Common myeloid progenitor, CD34-positive (primary cell): ENCODE data around the gene FMO3. TPM values are rescaled to one million over a fixed set of nuclear protein-coding genes. Genes with fewer than 3 reads are reported as not detected.

Source experiments
- CTCF ChIA-PET: fragments of 350-600 bp; sonication (Branson Sonifier 250); formaldehyde crosslinking; loops from one replicate; lab custom pipeline; 2021; ENCODE audit warnings: antibody characterized with exemption; lab: Charles Lee
- POLR2A ChIA-PET: fragments of 350-600 bp; sonication (Branson Sonifier 250); formaldehyde crosslinking; loops from one replicate; lab custom pipeline; 2021; ENCODE audit warnings: antibody characterized with exemption; lab: Charles Lee
- DNase-seq, 3 donors: peaks; one replicate each; pipeline versions ENCODE4 v3.0.0 to v3.0.0-alpha.2; 2013
- H3K27ac ChIP-seq, 2 experiments: 1 replicate in 1 of 2; 2 replicates in 1 of 2; pipeline ENCODE4 v1.7.0; 2013; ENCODE audit warnings: inconsistent platforms in 2 of 2, low read length in 2 of 2, mild to moderate bottlenecking in 2 of 2, low read depth in 1 of 2, moderate library complexity in 1 of 2; ENCODE audit not compliant: severe bottlenecking in 2 of 2, insufficient read depth in 1 of 2, poor library complexity in 1 of 2
- H3K27me3 ChIP-seq, 5 experiments: replicated peaks in 2 of 5; 1 replicate in 3 of 5; 2 replicates in 2 of 5; pipeline versions ENCODE4 v1.6.1 to v1.7.0; 2013; ENCODE audit warnings: low read length in 4 of 5, mild to moderate bottlenecking in 2 of 5, moderate library complexity in 2 of 5, inconsistent platforms in 1 of 5; ENCODE audit not compliant: insufficient read depth in 5 of 5, control insufficient read depth in 4 of 5
- H3K36me3 ChIP-seq, 4 experiments: 1 replicate in 2 of 4; 2 replicates in 2 of 4; pipeline versions ENCODE4 v1.6.1 to v1.7.0; 2013; ENCODE audit warnings: low read length in 3 of 4, control low read depth in 1 of 4, mild to moderate bottlenecking in 1 of 4; ENCODE audit not compliant: control insufficient read depth in 4 of 4, insufficient read depth in 4 of 4
- H3K4me1 ChIP-seq, 4 experiments: 1 replicate in 3 of 4; 2 replicates in 1 of 4; pipeline versions ENCODE4 v1.6.1 to v1.7.1; 2013; ENCODE audit warnings: low read length in 3 of 4, mild to moderate bottlenecking in 3 of 4, control low read depth in 1 of 4, inconsistent platforms in 1 of 4, moderate library complexity in 1 of 4; ENCODE audit not compliant: control insufficient read depth in 4 of 4, insufficient read depth in 4 of 4; ENCODE audit errors: control extremely low read depth in 1 of 4
- H3K4me3 ChIP-seq, 7 experiments: 1 replicate in 4 of 7; 2 replicates in 3 of 7; pipeline versions ENCODE4 v1.5.1 to v1.7.0; 2013; ENCODE audit warnings: mild to moderate bottlenecking in 7 of 7, low read length in 6 of 7, moderate library complexity in 6 of 7, inconsistent platforms in 2 of 7, low read depth in 2 of 7, control low read depth in 1 of 7; ENCODE audit not compliant: insufficient read depth in 4 of 7, control insufficient read depth in 1 of 7; ENCODE audit errors: extremely low read depth in 1 of 7
- H3K9me3 ChIP-seq, 5 experiments: 1 replicate in 4 of 5; 2 replicates in 1 of 5; pipeline versions ENCODE4 v1.6.1 to v1.7.1; 2013; ENCODE audit warnings: low read length in 4 of 5, mild to moderate bottlenecking in 2 of 5, inconsistent platforms in 1 of 5, low read depth in 1 of 5, moderate library complexity in 1 of 5; ENCODE audit not compliant: control insufficient read depth in 4 of 5, insufficient read depth in 2 of 5; ENCODE audit errors: control extremely low read depth in 1 of 5
- WGBS: methylation state at CpG from one replicate; pipeline ENCODE4 v1.1.5; 2013; ENCODE audit not compliant: insufficient coverage; 5-methylcytosine and 5-hydroxymethylcytosine counted together
- polyA plus RNA-seq: library from polyadenylated mRNA; unstranded; fragments of 120-200 nt; gene quantifications from one replicate; pipeline ENCODE4 v1.2.1, GENCODE V29; 2013

Gene FMO3
- not detected for polyA plus RNA-seq

DNA sequence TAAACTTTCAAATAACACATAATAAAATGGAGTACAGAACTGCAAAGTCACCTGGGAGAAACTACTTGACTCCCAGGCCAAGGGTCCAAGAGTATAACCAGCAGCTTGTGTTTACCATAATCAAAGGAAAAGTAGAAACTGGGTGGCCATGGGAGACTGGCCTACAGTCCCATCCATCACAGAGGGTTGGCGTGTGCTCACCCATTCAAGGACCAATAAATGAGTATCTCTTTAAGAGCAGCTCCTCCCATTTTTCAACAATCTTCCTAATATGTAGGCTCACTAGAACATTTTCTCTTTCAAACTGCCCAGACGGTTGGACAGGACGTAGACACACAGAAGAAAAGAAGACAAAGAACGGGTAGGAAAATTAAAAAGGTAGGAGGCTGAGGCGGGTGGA is at the start of gene FMO3:
Gene FMO3 (plus strand): TSS at position 302 of the 400 bp plus-strand sequence. CDS start 1,754 bp downstream, outside the sequence.
- CTCF ChIA-PET: interaction anchor here (0.8 kb wide), 1 partner anchor 223 kb away, joined by 3 read pairs; the partner anchor contains the start of gene FMO4
- H3K4me3 ChIP-seq: no peak within 1 kb of the TSS
- 100% methylated on average over 1 of the region's 5 CpGs for WGBS
- H3K36me3 ChIP-seq: no peaks in the 10 kb centered on the region
- no peaks in the 10 kb centered on the region for H3K9me3 ChIP-seq
- no peaks in the 10 kb centered on the region for H3K27me3 ChIP-seq
- H3K4me1 ChIP-seq: no peaks in the 10 kb centered on the region
- DNase-seq: no peak
- POLR2A ChIA-PET: no interaction called here
- H3K27ac ChIP-seq: no peak within 1 kb of the TSS

DNA sequence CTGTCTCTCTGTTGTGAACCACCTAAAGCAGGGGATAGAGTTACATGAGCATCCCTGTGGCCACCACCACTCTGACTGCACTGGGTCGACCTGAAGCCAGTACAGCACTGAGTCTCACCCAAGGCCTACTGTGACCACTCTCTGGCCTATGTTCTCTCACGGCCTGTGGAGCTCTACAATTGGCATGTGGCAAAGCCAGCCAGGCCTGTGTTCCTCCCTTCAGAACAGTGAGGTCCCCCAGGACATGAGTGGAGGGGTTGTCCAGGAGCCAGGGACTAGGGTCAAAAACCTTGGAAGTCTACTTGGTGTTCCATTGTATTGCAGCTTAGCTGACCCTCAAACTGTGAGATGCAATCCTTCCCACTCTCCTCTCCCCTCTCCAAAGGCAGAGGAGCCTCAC is 42.7 kb upstream of the FMO3 start:
- Histone ChIP-seq H3K27me3 (no peaks in the 10 kb centered on the region), H3K4me1 (no peaks in the 10 kb centered on the region), H3K4me3 (no peak overlapping the region), H3K9me3 (peaks cover 0 to 11% (median 1%) of the 10 kb centered on the region in 5 experiments), H3K27ac (no peak overlapping the region), H3K36me3 (no peaks in the 10 kb centered on the region)
- WGBS: 100% methylated on average over 2 of the region's 2 CpGs
- ChIA-PET POLR2A (no interaction called here), CTCF (no interaction called here)
- DNase-seq: no peak

DNA sequence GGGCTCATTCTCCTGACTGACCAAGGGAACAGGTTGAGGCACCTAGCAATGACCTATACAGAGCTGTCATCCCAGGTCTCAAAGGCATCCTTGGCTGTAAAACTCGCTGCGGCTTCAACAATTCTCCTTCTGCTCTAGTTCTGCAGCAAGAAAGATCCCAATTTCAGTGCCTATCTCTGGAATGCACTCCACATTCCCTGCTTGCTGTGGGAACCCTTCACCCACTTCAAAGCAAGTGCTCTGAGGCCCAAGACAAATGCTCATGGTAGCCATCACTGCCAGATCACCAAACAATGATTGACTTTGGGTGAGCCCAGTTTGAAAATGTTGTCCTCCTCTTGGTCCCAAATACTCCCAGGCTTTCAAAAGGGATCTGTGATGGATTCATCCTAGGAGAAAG is 37.7 kb upstream of the FMO3 start:
- Histone ChIP-seq H3K36me3 (no peaks in the 10 kb centered on the region), H3K9me3 (peaks cover 0 to 11% (median 3%) of the 10 kb centered on the region in 5 experiments), H3K4me1 (no peaks in the 10 kb centered on the region), H3K27me3 (no peaks in the 10 kb centered on the region), H3K27ac (no peak overlapping the region), H3K4me3 (no peak overlapping the region)
- 100% methylated on average over 2 of the region's 2 CpGs for WGBS
- ChIA-PET POLR2A (no interaction called here), CTCF (no interaction called here)
- no peak for DNase-seq

DNA sequence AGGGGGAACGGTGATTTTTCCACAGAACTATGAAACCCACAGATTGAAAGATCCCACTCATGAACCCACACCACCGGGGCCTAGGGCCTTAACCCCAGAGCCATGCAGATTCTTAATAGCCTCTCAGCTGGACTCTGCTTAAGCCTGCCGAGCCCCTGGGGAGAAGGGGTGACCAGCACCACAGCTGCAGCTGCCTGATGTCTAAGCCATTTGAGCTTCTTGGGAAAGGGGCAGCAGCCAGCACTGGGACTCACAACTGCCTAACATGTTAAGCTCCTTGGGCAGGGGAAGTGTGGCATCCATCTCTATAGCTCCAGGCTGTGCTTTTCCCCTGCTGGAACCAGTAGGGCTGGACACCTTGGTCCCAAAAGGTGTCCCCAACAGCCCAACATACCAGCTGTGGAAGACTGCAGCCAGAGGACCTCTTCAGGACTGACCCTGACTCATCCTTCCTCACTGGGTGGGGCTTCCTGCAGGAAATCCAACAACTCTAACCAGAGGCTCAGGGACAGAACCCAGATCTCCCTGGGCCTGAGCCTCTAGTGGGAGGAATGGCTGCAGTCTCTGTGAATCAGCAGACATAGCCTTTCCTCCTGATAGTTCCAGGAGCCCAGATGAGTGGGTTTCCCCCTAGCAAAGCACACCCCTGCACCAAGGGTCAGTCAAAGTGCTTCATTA is 34.6 kb upstream of the FMO3 start:
- CTCF ChIA-PET: no interaction called here
- 96% methylated on average over 3 of the region's 3 CpGs for WGBS

DNA sequence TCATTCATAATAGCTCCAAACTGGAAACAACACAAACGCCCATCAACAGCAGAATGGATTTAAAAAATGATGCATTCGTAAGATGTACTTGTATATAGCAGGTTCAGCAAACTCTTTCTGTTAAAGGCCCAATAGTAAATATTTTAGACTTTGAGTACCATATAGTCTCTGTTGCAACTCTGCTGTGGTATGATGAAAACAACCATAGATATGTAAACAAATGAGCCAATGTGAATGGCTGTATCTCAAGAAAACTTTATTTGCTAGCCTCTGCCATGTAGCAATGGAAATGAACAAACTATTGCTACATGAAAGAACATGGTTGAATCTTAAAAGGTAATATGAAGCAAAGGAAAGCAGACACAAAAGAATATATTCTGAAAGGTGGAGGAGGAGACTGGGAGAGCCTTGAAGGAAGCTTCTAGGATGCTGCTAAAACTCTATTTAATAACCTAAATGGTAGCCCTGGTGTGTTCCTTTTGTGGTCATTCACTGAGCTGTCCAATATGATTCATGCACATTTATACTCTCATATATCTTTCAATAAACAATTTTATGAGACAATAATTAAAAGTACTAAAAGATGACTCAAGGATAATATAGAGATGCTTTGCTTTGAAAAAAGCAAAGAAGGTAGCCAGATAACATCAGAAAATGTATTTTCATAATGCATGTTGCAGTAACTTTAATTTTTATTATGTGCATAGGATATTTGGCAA is 29.1 kb upstream of the FMO3 start:
- no peaks in the 10 kb centered on the region for H3K9me3 ChIP-seq
- no peaks in the 10 kb centered on the region for H3K36me3 ChIP-seq
- DNase-seq: no peak
- ChIA-PET CTCF (no interaction called here), POLR2A (no interaction called here)
- H3K4me3 ChIP-seq: no peak overlapping the region
- no peak overlapping the region for H3K27ac ChIP-seq
- no peaks in the 10 kb centered on the region for H3K4me1 ChIP-seq
- WGBS: 80% methylated on average over 1 of the region's 2 CpGs
- no peaks in the 10 kb centered on the region for H3K27me3 ChIP-seq

More for the DNA sequence above, 34.6 kb upstream of the FMO3 start:
- H3K36me3 ChIP-seq: no peaks in the 10 kb centered on the region
- DNase-seq: no peak
- POLR2A ChIA-PET: no interaction called here
- H3K4me3 ChIP-seq: no peak overlapping the region
- peaks cover 0 to 7% (median 3%) of the 10 kb centered on the region in 5 experiments for H3K9me3 ChIP-seq
- no peaks in the 10 kb centered on the region for H3K4me1 ChIP-seq
- H3K27ac ChIP-seq: no peak overlapping the region
- no peaks in the 10 kb centered on the region for H3K27me3 ChIP-seq

DNA sequence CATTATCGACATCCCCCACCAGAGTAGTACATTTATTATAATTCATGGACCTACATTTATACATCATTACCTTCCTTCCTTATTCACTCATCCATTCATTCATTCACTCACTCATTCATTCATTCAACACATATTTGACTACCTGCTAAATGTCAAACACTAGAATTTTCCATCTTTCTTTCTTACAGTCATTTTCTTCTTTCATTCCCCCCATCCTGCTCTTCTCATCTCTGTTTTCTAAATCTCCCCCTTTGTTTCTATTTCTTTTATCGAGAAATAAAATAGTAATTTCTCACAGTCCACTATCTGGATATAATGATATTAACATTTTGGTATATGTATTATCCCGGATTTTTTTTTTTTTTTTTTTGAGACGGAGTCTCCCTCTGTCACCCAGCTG is 27.8 kb upstream of the FMO3 start:
- H3K36me3 ChIP-seq: no peaks in the 10 kb centered on the region
- WGBS: 89% methylated on average over 1 of the region's 4 CpGs
- DNase-seq: no peak
- ChIA-PET CTCF (no interaction called here), POLR2A (no interaction called here)
- H3K27ac ChIP-seq: no peak overlapping the region
- no peaks in the 10 kb centered on the region for H3K4me1 ChIP-seq
- H3K4me3 ChIP-seq: no peak overlapping the region
- H3K9me3 ChIP-seq: no peaks in the 10 kb centered on the region
- no peaks in the 10 kb centered on the region for H3K27me3 ChIP-seq

DNA sequence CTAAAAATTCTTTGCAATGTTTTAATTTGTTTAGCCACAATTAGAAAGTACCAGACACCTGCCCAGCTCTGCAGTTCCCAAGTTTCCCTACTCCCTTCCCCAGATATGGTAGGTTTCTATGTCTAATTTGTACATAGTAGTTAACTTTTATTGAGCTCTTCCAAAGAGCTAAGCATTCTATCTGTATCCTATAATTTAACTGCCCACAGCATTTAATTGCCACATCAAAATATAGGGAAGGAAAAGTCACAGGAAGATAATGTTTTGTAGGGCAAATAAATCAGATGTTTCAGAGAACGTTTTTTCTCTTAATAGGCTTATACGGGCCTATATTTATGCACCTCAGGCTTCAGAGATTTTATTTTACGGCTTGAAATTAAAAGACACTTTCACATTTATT is 15.7 kb upstream of the FMO3 start:
- Histone ChIP-seq H3K4me1 (no peaks in the 10 kb centered on the region), H3K4me3 (no peak overlapping the region), H3K36me3 (no peaks in the 10 kb centered on the region), H3K9me3 (no peaks in the 10 kb centered on the region), H3K27ac (no peak overlapping the region), H3K27me3 (peaks cover 0 to 1% (median 0%) of the 10 kb centered on the region in 5 experiments)
- CTCF ChIA-PET: no interaction called here
- no peak for DNase-seq
- POLR2A ChIA-PET: no interaction called here
- WGBS: no CpG with 5 or more reads among the region's 3 CpGs
